ENCODE results near the gene ZNF850. TPM values are rescaled to one million over a fixed set of nuclear protein-coding genes. Genes with fewer than 3 reads are reported as not detected.
A peak's percentile ranks its signal among the peaks of the same experiment; 100 is the strongest.

Gene ZNF850
- total and polyA plus RNA-seq, 2 of the 13 experiments (the other 11 are each of a cell fraction or from before 2014, with no cell fraction given) = 0.78 to 6.6 TPM

- ChIA-PET POLR2A (no interaction called here), CTCF (ENCODE audit: low intra/inter-chr PET ratio, low total read pairs) (no interaction called here)
- Histone ChIP-seq H2AFZ (ENCODE audit: low read length) (no peak overlapping the region), H4K20me1 (ENCODE audit: insufficient read depth, low read length) (no peaks in the 10 kb centered on the region), H3K36me3 (replicated peaks in 1 of 2; ENCODE audit: control insufficient read depth in 1 of 2, insufficient read depth in 2 of 2, low read length in 2 of 2) (peaks cover 13 to 46% of the 10 kb centered on the region in 2 experiments), H3K4me3 (replicated peaks in 1 of 3; ENCODE audit: insufficient read depth in 1 of 3, low read depth in 2 of 3, low read length in 3 of 3) (no peak overlapping the region), H3K9ac (ENCODE audit: insufficient read depth, low read depth, low read length) (no peak overlapping the region), H3K27ac (ENCODE audit: extremely low read length, insufficient read depth, low read length) (no peak overlapping the region), H3K4me1 (ENCODE audit: insufficient read depth, low read length) (no peaks in the 10 kb centered on the region), H3K79me2 (ENCODE audit: insufficient read depth, low read length) (no peaks in the 10 kb centered on the region), H3K4me2 (ENCODE audit: low read depth, low read length) (no peak overlapping the region), H3K9me3 (ENCODE audit: low read length) (peaks cover 100% of the 10 kb centered on the region), H3K27me3 (ENCODE audit: control insufficient read depth in 1 of 2, insufficient read depth in 2 of 2, low read length in 2 of 2) (no peaks in the 10 kb centered on the region)
- intact Hi-C loops (cut with micrococcal nuclease; ENCODE audit: unreplicated experiment) = no loop called here
- TSS peak; percentile 32 for BruUV-seq (replicated peaks)
- in situ Hi-C loops (cut with HindIII; ENCODE audit: extremely low pct_ligation_motif_present, low pct_unique_long_range_greater_than_20kb) = no loop called here
- no peak for DNase-seq (ENCODE audit: low spot score)
- ATAC-seq = no peak
- no peak for FAIRE-seq
- WGBS (ENCODE audit: low lambda C conversion rate) = 98% methylated on average over 10 of the region's 10 CpGs
- TF ChIP-seq ONECUT2 (CRISPR knock-in tag; IDR thresholded peaks at IDR 0.05) (no peak), AKNA (CRISPR knock-in tag; IDR thresholded peaks at IDR 0.05; ENCODE audit: borderline replicate concordance) (no peak), MIXL1 (CRISPR knock-in tag; IDR thresholded peaks at IDR 0.05) (no peak), ATF6 (CRISPR knock-in tag; conservative IDR thresholded peaks at IDR 0.05) (no peak), ZNF577 (CRISPR knock-in tag; IDR thresholded peaks at IDR 0.05; ENCODE audit: borderline replicate concordance, low read depth) (no peak), MAFF (IDR thresholded peaks at IDR 0.05; ENCODE audit: low read depth, low read length) (0 out of 2 replicates have a peak, but pooled peaks have one; percentile 7)
Observed at GRCh38 chr19:36748431-36749275, 24.0 kb downstream of the ZNF850 start.
